Mucosa of descending colon (tissue), 3 donors: ENCODE measurements around the gene ATXN2L. TPM values are rescaled to one million over a fixed set of nuclear protein-coding genes. Genes with fewer than 3 reads are reported as not detected.
"Not testable (repeated sequence)": the region's sequence is repeated elsewhere in the genome, so short reads cannot be mapped to it uniquely, and the experiment has no call there.

Source experiments
- ATAC-seq: fragments of 200-7000 bp; cut with Tn5 transposase; one replicate; pipeline ENCODE4 v1.9.1; 2020; ENCODE audit warnings: mild to moderate bottlenecking, moderate library complexity
- DNase-seq, 3 donors: peaks; one replicate each; pipeline ENCODE4 v3.0.0-alpha.2; 2020
- H3K36me3 ChIP-seq: fragments of 200-600 bp; one replicate; pipeline ENCODE4 v1.8.0; 2021; ENCODE audit warnings: low read depth, mild to moderate bottlenecking
- H3K4me1 ChIP-seq: fragments of 200-600 bp; one replicate; pipeline ENCODE4 v1.8.0; 2021; ENCODE audit warnings: low read depth, mild to moderate bottlenecking
- H3K4me3 ChIP-seq: fragments of 200-600 bp; one replicate; pipeline ENCODE4 v1.8.0; 2021; ENCODE audit warnings: mild to moderate bottlenecking
- H3K9me3 ChIP-seq: fragments of 200-600 bp; one replicate; pipeline ENCODE4 v1.8.0; 2021; ENCODE audit warnings: mild to moderate bottlenecking
- CTCF ChIP-seq: fragments of 200-600 bp; IDR thresholded peaks from one replicate; pipeline ENCODE4 v1.8.0; 2022; ENCODE audit warnings: antibody characterized with exemption, mild to moderate bottlenecking
- intact Hi-C, 2 donors: fragments of 100-400 bp; cut with DNase I in 1 of 2; cut with micrococcal nuclease in 1 of 2; formaldehyde crosslinking; loops; one replicate each; pipeline versions ENCODE4 v1.11.0 to v1.11.1; 2022; cut with DNase I, micrococcal nuclease
- total RNA-seq, 3 donors: library from RNA; stranded (reverse); fragmentation: NEBNext Ultra II Directional in 2 of 3; extraction: Animal tissue kit (Norgen Biotek cat#: 25700) in 2 of 3; gene quantifications; one replicate each; pipeline versions ENCODE4 v1.2.1 to v1.2.4, GENCODE V29; 2021 to 2023
- donor health status: DM: no; HTN: no; CAD: no; lungs with moderate emphysema.
- donor health status: DM: no; HTN: no; CAD: no.
- donor health status: DM: no; HTN: yes; CAD: no.

Gene ATXN2L
- total RNA-seq, 3 donors from 2014 or later: 102 to 108 (median 107) TPM

- Histone ChIP-seq H3K36me3 (no peaks in the 10 kb centered on the region), H3K4me1 (peaks cover 12% of the 10 kb centered on the region), H3K4me3 (no peak overlapping the region), H3K9me3 (no peaks in the 10 kb centered on the region)
- intact Hi-C loops: no loop called here
- no peak for DNase-seq
- ATAC-seq: no peak
- no peak for TF ChIP-seq CTCF
Observed at GRCh38 chr16:28880589-28880915, 57.8 kb downstream of the ATXN2L start.

GRCh38 chr16:28880955-28881354 lies 58.2 kb downstream of the ATXN2L start:
- intact Hi-C loops: no loop called here

GRCh38 chr16:28881565-28881964 lies 58.8 kb downstream of the ATXN2L start:
- DNase-seq, H3K36me3 ChIP-seq, H3K9me3 ChIP-seq, ATAC-seq, intact Hi-C loops, H3K4me3 ChIP-seq: not testable (repeated sequence)
- peaks cover 12% of the 10 kb centered on the region for H3K4me1 ChIP-seq

More at GRCh38 chr16:28880955-28881354, 58.2 kb downstream of the ATXN2L start:
- TF ChIP-seq CTCF: no peak
- DNase-seq (no peak), ATAC-seq (no peak)
- H3K4me3 ChIP-seq: no peak overlapping the region
- H3K4me1 ChIP-seq: peaks cover 12% of the 10 kb centered on the region
- no peaks in the 10 kb centered on the region for H3K9me3 ChIP-seq
- H3K36me3 ChIP-seq: no peaks in the 10 kb centered on the region

GRCh38 chr16:28882551-28883160 lies 59.9 kb downstream of the ATXN2L start:
- H3K9me3 ChIP-seq: no peaks in the 10 kb centered on the region
- TF ChIP-seq CTCF: no peak
- ATAC-seq (no peak), DNase-seq (no peak)
- no peaks in the 10 kb centered on the region for H3K36me3 ChIP-seq
- intact Hi-C loops: no loop called here
- peaks cover 12% of the 10 kb centered on the region for H3K4me1 ChIP-seq
- no peak overlapping the region for H3K4me3 ChIP-seq

GRCh38 chr16:28883221-28883996 lies 60.6 kb downstream of the ATXN2L start:
- no peak for ATAC-seq
- intact Hi-C loops: no loop called here
- Histone ChIP-seq H3K4me1 (peaks cover 12% of the 10 kb centered on the region), H3K4me3 (no peak overlapping the region), H3K9me3 (no peaks in the 10 kb centered on the region), H3K36me3 (no peaks in the 10 kb centered on the region)
- TF ChIP-seq CTCF: no peak
- no peak for DNase-seq

GRCh38 chr16:28884045-28884444 lies 61.2 kb downstream of the ATXN2L start:
- Histone ChIP-seq H3K36me3 (no peaks in the 10 kb centered on the region), H3K4me1 (peaks cover 11% of the 10 kb centered on the region), H3K4me3 (no peak overlapping the region), H3K9me3 (no peaks in the 10 kb centered on the region)
- DNase-seq: no peak
- intact Hi-C loops: no loop called here
- TF ChIP-seq CTCF: no peak
- no peak for ATAC-seq
